HFF-Myc (cell line): Measurements from ENCODE around the gene CACNB2.

Source experiments
- DNase-seq: peaks from one replicate; pipeline ENCODE4 v3.0.0-alpha.2; 2011; ENCODE audit warnings: low read depth; ENCODE audit errors: extremely low read depth
- H3K4me3 ChIP-seq: replicated peaks from 2 replicates; pipeline ENCODE4 v1.5.1; 2011; ENCODE audit warnings: low read depth, mild to moderate bottlenecking, control low read depth, low read length
- CTCF ChIP-seq: IDR thresholded peaks from 2 replicates; pipeline ENCODE4 v1.5.1; 2012; ENCODE audit warnings: mild to moderate bottlenecking, low read depth, low read length, control low read depth; ENCODE audit errors: missing control alignments

CACNB2 gene

GRCh38 chr10:18500576-18500975 is 360.4 kb downstream of the CACNB2 start:
- no peak for DNase-seq
- no peak overlapping the region for H3K4me3 ChIP-seq
- TF ChIP-seq CTCF, result no peak

GRCh38 chr10:18501198-18501597 is 361.0 kb downstream of the CACNB2 start:
- H3K4me3 ChIP-seq, result no peak overlapping the region
- DNase-seq, result no peak
- no peak for TF ChIP-seq CTCF

- TF ChIP-seq CTCF, result no peak
- no peak for DNase-seq
- H3K4me3 ChIP-seq, result no peak overlapping the region
These were observed 361.4 kb downstream of the CACNB2 start for GRCh38 chr10:18501629-18502028.

GRCh38 chr10:18504161-18504560 is 363.9 kb downstream of the CACNB2 start:
- TF ChIP-seq CTCF, result no peak
- no peak for DNase-seq
- no peak overlapping the region for H3K4me3 ChIP-seq

- H3K4me3 ChIP-seq, result no peak overlapping the region
- no peak for DNase-seq
- TF ChIP-seq CTCF, result no peak
These were observed 365.4 kb downstream of the CACNB2 start for GRCh38 chr10:18505456-18506118.

- no peak overlapping the region for H3K4me3 ChIP-seq
- no peak for DNase-seq
- TF ChIP-seq CTCF, result no peak
These were observed 368.4 kb downstream of the CACNB2 start for GRCh38 chr10:18508587-18508986.

- H3K4me3 ChIP-seq, result no peak overlapping the region
- DNase-seq, result no peak
- TF ChIP-seq CTCF, result no peak
These were observed 374.3 kb downstream of the CACNB2 start for GRCh38 chr10:18514537-18514936.
